WTC11 (cell line): Measurements from ENCODE around the gene TMEM223. TPM values are rescaled to one million over a fixed set of nuclear protein-coding genes. Genes with fewer than 3 reads are reported as not detected.
A peak's percentile ranks its signal among the peaks of the same experiment; 100 is the strongest.

Source experiments
- ATAC-seq: fragments of 200-7000 bp; cut with Tn5 transposase; 2 replicates; pipeline ENCODE4 v1.10.0; 2021; ENCODE audit warnings: mild to moderate bottlenecking, moderate library complexity
- CTCF ChIA-PET: fragments of 300-600 bp; sonication (Branson Sonifier 250); formaldehyde crosslinking; loops from one replicate; lab custom pipeline; 2021; ENCODE audit warnings: antibody characterized with exemption; lab: Charles Lee
- POLR2A ChIA-PET: fragments of 350-600 bp; sonication (Branson Sonifier 250); formaldehyde crosslinking; loops from one replicate; lab custom pipeline; 2021; ENCODE audit warnings: antibody characterized with exemption; lab: Charles Lee
- DNase-seq: peaks from one replicate; pipeline ENCODE4 v3.0.0; 2021; ENCODE audit warnings: low spot score
- H3K27ac Mint-ChIP-seq: 2 replicates; pipeline ENCODE4 v1.8.0; 2021; ENCODE audit warnings: mixed read lengths
- H3K27me3 Mint-ChIP-seq: 2 replicates; pipeline ENCODE4 v1.8.0; 2021; ENCODE audit warnings: low read depth, mild to moderate bottlenecking, moderate library complexity, mixed read lengths
- H3K36me3 Mint-ChIP-seq: 2 replicates; pipeline ENCODE4 v1.8.0; 2021; ENCODE audit warnings: mixed read lengths
- H3K4me1 Mint-ChIP-seq: 2 replicates; pipeline ENCODE4 v1.8.0; 2022; ENCODE audit warnings: mixed read lengths
- H3K4me3 Mint-ChIP-seq: 2 replicates; pipeline ENCODE4 v1.8.0; 2021; ENCODE audit warnings: mild to moderate bottlenecking, moderate library complexity, mixed read lengths
- H3K9me3 Mint-ChIP-seq: 2 replicates; pipeline ENCODE4 v1.8.0; 2021; ENCODE audit warnings: mixed read lengths
- CREM ChIP-seq: sonication (generic); formaldehyde crosslinking; IDR thresholded peaks from 2 replicates; pipeline ENCODE4 v1.8.1; 2022; ENCODE audit warnings: mild to moderate bottlenecking, missing genetic modification reagents, moderate library complexity
- ETV6 ChIP-seq: sonication (generic); formaldehyde crosslinking; IDR thresholded peaks from 2 replicates; pipeline ENCODE4 v1.8.1; 2022; ENCODE audit warnings: mild to moderate bottlenecking, missing genetic modification reagents
- FOXP1 ChIP-seq: sonication (generic); formaldehyde crosslinking; IDR thresholded peaks from 2 replicates; pipeline ENCODE4 v1.8.0; 2022; ENCODE audit warnings: missing genetic modification reagents, mild to moderate bottlenecking, moderate library complexity, borderline replicate concordance
- NFYB ChIP-seq: sonication (generic); formaldehyde crosslinking; conservative IDR thresholded peaks from 2 replicates; pipeline ENCODE4 v1.8.0; 2022; ENCODE audit warnings: low read depth, missing genetic modification reagents
- NR2C2 ChIP-seq: sonication (generic); formaldehyde crosslinking; IDR thresholded peaks from 2 replicates; pipeline ENCODE4 v1.8.0; 2022; ENCODE audit warnings: mild to moderate bottlenecking, missing genetic modification reagents
- PRRX2 ChIP-seq: fragments of 250-450 bp; sonication (Bioruptor Pico); IDR thresholded peaks from 2 replicates; pipeline ENCODE4 v1.8.0; 2021; ENCODE audit warnings: mild to moderate bottlenecking
- SP1 ChIP-seq: sonication (generic); formaldehyde crosslinking; conservative IDR thresholded peaks from 2 replicates; pipeline ENCODE4 v1.8.1; 2022; ENCODE audit warnings: missing genetic modification reagents
- ZNF219 ChIP-seq: sonication (generic); formaldehyde crosslinking; IDR thresholded peaks from 2 replicates; pipeline ENCODE4 v1.8.0; 2023; ENCODE audit warnings: missing genetic modification reagents, mild to moderate bottlenecking, borderline replicate concordance
- total RNA-seq: library from RNA; stranded (reverse); gene quantifications from 3 replicates; pipeline ENCODE4 v1.2.3, GENCODE V29; 2021
- TF ChIP-seq, protein P1 (sequence below): fragments of 250-450 bp; sonication (Bioruptor Pico); IDR thresholded peaks from 2 replicates; pipeline ENCODE4 v1.9.0; 2021; ENCODE audit warnings: mild to moderate bottlenecking, borderline replicate concordance
- TF ChIP-seq, protein P2 (sequence below): sonication (generic); formaldehyde crosslinking; IDR thresholded peaks from 2 replicates; pipeline ENCODE4 v1.8.0; 2022; ENCODE audit warnings: mild to moderate bottlenecking, missing genetic modification reagents
- TF ChIP-seq, protein P3 (sequence below): sonication (generic); formaldehyde crosslinking; IDR thresholded peaks from 2 replicates; pipeline ENCODE4 v1.8.1; 2023; ENCODE audit warnings: mild to moderate bottlenecking, missing genetic modification reagents, moderate library complexity
- TF ChIP-seq, protein P4 (sequence below): sonication (generic); formaldehyde crosslinking; IDR thresholded peaks from 2 replicates; pipeline ENCODE4 v1.8.0; 2023; ENCODE audit warnings: mild to moderate bottlenecking, missing genetic modification reagents
- TF ChIP-seq, protein P5 (sequence below): sonication (generic); formaldehyde crosslinking; conservative IDR thresholded peaks from 2 replicates; pipeline ENCODE4 v1.8.1; 2022; ENCODE audit warnings: mild to moderate bottlenecking, missing genetic modification reagents
- TF ChIP-seq, protein P6 (sequence below): fragments of 250-450 bp; sonication (Bioruptor Pico); IDR thresholded peaks from 2 replicates; pipeline ENCODE4 v1.9.0; 2021; ENCODE audit warnings: mild to moderate bottlenecking
- TF ChIP-seq, protein P7 (sequence below): fragments of 250-450 bp; sonication (Bioruptor Pico); IDR thresholded peaks from 2 replicates; pipeline ENCODE4 v1.8.0; 2021; ENCODE audit warnings: mild to moderate bottlenecking
- TF ChIP-seq, protein P8 (sequence below): sonication (generic); formaldehyde crosslinking; IDR thresholded peaks from 2 replicates; pipeline ENCODE4 v1.8.0; 2022; ENCODE audit warnings: mild to moderate bottlenecking, missing genetic modification reagents
- TF ChIP-seq, protein P9 (sequence below): sonication (generic); formaldehyde crosslinking; IDR thresholded peaks from 2 replicates; pipeline ENCODE4 v1.8.0; 2022; ENCODE audit warnings: mild to moderate bottlenecking, missing genetic modification reagents

The TMEM223 gene
- total RNA-seq, 1 experiment from 2014 or later, result 26.4 TPM

DNA sequence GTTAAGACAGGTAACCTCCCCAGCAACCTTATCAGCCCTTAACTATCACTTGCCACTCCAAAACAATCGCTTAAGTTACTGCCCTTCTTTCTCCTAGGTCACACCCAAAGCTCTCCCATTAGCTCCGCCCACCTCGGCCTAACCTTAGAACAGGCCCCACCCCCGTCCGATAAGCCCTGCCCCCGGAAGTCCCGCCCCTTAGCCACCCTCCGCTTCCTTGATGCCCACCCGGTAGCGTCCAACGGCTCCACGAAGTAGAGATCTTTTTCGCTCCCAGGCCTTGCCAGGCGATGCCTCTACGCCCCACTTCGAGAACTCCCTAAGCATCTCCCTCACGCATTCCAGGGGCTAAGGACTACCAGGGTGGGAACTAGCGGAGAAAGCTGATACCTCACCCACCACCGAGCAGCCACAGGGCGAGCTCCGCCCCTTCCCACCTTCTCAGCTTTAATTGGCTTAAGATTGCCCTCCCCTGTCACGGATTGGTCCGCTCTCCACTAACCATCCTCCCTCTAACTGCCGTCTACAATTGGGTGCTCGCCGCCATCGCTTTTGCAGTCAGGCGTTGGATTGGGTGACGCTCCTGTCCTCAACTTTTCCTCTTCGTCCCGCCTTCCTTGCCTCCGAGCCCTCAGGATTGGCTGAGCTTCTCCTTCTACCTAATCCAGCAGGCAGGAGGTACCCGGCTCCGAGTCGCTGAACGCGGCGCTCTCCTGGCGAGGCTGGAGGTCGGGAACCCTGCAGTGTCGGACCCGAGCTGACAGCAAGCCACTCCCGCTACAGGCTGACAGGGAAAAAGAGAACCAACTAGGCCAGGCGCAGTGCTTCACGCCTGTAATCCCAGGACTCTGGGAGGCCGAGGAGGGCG, 37.8 kb downstream of the TMEM223 start, which contains the start of gene ZBTB3:
Gene ZBTB3 (minus strand): TSS at position 425 of the 868 bp plus-strand sequence. CDS start 496 bp downstream, outside the sequence.
- peaks cover 28% of the 10 kb centered on the region for H3K4me1 Mint-ChIP-seq
- H3K36me3 Mint-ChIP-seq, result peaks cover 38% of the 10 kb centered on the region
- TF ChIP-seq SP1 (CRISPR knock-in tag) (peak; percentile 88), NR2C2 (CRISPR knock-in tag) (no peak), ZNF219 (CRISPR knock-in tag) (no peak), CREM (CRISPR knock-in tag) (0 out of 2 replicates have a peak, but pooled peaks have one; percentile 21), FOXP1 (CRISPR knock-in tag) (0 out of 2 replicates have a peak, but pooled peaks have one; percentile 7), ETV6 (CRISPR knock-in tag) (peak; percentile 12; the same call in 1 of the 2 replicates), NFYB (CRISPR knock-in tag) (peak; percentile 95), PRRX2 (peak; percentile 85; the same call in 1 of the 2 replicates)
- TF ChIP-seq, protein P1, sequence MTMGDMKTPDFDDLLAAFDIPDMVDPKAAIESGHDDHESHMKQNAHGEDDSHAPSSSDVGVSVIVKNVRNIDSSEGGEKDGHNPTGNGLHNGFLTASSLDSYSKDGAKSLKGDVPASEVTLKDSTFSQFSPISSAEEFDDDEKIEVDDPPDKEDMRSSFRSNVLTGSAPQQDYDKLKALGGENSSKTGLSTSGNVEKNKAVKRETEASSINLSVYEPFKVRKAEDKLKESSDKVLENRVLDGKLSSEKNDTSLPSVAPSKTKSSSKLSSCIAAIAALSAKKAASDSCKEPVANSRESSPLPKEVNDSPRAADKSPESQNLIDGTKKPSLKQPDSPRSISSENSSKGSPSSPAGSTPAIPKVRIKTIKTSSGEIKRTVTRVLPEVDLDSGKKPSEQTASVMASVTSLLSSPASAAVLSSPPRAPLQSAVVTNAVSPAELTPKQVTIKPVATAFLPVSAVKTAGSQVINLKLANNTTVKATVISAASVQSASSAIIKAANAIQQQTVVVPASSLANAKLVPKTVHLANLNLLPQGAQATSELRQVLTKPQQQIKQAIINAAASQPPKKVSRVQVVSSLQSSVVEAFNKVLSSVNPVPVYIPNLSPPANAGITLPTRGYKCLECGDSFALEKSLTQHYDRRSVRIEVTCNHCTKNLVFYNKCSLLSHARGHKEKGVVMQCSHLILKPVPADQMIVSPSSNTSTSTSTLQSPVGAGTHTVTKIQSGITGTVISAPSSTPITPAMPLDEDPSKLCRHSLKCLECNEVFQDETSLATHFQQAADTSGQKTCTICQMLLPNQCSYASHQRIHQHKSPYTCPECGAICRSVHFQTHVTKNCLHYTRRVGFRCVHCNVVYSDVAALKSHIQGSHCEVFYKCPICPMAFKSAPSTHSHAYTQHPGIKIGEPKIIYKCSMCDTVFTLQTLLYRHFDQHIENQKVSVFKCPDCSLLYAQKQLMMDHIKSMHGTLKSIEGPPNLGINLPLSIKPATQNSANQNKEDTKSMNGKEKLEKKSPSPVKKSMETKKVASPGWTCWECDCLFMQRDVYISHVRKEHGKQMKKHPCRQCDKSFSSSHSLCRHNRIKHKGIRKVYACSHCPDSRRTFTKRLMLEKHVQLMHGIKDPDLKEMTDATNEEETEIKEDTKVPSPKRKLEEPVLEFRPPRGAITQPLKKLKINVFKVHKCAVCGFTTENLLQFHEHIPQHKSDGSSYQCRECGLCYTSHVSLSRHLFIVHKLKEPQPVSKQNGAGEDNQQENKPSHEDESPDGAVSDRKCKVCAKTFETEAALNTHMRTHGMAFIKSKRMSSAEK, result no peak
- TF ChIP-seq, protein P2, sequence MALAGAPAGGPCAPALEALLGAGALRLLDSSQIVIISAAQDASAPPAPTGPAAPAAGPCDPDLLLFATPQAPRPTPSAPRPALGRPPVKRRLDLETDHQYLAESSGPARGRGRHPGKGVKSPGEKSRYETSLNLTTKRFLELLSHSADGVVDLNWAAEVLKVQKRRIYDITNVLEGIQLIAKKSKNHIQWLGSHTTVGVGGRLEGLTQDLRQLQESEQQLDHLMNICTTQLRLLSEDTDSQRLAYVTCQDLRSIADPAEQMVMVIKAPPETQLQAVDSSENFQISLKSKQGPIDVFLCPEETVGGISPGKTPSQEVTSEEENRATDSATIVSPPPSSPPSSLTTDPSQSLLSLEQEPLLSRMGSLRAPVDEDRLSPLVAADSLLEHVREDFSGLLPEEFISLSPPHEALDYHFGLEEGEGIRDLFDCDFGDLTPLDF (CRISPR knock-in tag), result 0 out of 2 replicates have a peak, but pooled peaks have one; percentile 42
- TF ChIP-seq, protein P3, sequence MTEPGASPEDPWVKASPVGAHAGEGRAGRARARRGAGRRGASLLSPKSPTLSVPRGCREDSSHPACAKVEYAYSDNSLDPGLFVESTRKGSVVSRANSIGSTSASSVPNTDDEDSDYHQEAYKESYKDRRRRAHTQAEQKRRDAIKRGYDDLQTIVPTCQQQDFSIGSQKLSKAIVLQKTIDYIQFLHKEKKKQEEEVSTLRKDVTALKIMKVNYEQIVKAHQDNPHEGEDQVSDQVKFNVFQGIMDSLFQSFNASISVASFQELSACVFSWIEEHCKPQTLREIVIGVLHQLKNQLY (CRISPR knock-in tag), result no peak
- TF ChIP-seq, protein P4, sequence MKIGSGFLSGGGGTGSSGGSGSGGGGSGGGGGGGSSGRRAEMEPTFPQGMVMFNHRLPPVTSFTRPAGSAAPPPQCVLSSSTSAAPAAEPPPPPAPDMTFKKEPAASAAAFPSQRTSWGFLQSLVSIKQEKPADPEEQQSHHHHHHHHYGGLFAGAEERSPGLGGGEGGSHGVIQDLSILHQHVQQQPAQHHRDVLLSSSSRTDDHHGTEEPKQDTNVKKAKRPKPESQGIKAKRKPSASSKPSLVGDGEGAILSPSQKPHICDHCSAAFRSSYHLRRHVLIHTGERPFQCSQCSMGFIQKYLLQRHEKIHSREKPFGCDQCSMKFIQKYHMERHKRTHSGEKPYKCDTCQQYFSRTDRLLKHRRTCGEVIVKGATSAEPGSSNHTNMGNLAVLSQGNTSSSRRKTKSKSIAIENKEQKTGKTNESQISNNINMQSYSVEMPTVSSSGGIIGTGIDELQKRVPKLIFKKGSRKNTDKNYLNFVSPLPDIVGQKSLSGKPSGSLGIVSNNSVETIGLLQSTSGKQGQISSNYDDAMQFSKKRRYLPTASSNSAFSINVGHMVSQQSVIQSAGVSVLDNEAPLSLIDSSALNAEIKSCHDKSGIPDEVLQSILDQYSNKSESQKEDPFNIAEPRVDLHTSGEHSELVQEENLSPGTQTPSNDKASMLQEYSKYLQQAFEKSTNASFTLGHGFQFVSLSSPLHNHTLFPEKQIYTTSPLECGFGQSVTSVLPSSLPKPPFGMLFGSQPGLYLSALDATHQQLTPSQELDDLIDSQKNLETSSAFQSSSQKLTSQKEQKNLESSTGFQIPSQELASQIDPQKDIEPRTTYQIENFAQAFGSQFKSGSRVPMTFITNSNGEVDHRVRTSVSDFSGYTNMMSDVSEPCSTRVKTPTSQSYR (CRISPR knock-in tag), result 0 out of 2 replicates have a peak, but pooled peaks have one; percentile 55
- TF ChIP-seq, protein P5, sequence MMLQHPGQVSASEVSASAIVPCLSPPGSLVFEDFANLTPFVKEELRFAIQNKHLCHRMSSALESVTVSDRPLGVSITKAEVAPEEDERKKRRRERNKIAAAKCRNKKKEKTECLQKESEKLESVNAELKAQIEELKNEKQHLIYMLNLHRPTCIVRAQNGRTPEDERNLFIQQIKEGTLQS (CRISPR knock-in tag), result no peak
- TF ChIP-seq, protein P6, sequence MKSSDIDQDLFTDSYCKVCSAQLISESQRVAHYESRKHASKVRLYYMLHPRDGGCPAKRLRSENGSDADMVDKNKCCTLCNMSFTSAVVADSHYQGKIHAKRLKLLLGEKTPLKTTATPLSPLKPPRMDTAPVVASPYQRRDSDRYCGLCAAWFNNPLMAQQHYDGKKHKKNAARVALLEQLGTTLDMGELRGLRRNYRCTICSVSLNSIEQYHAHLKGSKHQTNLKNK (CRISPR knock-in tag), result peak; percentile 92
- TF ChIP-seq, protein P7, sequence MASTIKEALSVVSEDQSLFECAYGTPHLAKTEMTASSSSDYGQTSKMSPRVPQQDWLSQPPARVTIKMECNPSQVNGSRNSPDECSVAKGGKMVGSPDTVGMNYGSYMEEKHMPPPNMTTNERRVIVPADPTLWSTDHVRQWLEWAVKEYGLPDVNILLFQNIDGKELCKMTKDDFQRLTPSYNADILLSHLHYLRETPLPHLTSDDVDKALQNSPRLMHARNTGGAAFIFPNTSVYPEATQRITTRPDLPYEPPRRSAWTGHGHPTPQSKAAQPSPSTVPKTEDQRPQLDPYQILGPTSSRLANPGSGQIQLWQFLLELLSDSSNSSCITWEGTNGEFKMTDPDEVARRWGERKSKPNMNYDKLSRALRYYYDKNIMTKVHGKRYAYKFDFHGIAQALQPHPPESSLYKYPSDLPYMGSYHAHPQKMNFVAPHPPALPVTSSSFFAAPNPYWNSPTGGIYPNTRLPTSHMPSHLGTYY (CRISPR knock-in tag), result peak; percentile 77; the same call in 1 of the 2 replicates
- TF ChIP-seq, protein P8, sequence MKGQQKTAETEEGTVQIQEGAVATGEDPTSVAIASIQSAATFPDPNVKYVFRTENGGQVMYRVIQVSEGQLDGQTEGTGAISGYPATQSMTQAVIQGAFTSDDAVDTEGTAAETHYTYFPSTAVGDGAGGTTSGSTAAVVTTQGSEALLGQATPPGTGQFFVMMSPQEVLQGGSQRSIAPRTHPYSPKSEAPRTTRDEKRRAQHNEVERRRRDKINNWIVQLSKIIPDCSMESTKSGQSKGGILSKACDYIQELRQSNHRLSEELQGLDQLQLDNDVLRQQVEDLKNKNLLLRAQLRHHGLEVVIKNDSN (CRISPR knock-in tag), result 0 out of 2 replicates have a peak, but pooled peaks have one; percentile 26
- TF ChIP-seq, protein P9, sequence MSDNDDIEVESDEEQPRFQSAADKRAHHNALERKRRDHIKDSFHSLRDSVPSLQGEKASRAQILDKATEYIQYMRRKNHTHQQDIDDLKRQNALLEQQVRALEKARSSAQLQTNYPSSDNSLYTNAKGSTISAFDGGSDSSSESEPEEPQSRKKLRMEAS (CRISPR knock-in tag), result peak; percentile 68; the same call in 1 of the 2 replicates
- ATAC-seq, result peak; percentile 91
- H3K4me3 Mint-ChIP-seq, result peak within 1 kb of the TSS; percentile 95
- no peaks in the 10 kb centered on the region; the same call in 1 of the 2 replicates for H3K27me3 Mint-ChIP-seq
- H3K9me3 Mint-ChIP-seq, result no peaks in the 10 kb centered on the region
- ChIA-PET POLR2A (interaction anchor here (0.6 to 2.5 kb wide), 19 partner anchors 15 to 162 kb away, joined by 3 to 30 read pairs (median 8); partner anchors contain the start of genes B3GAT3, BSCL2, C11orf98 and CSKMT), CTCF (interaction anchor here (0.7 to 2.7 kb wide), 25 partner anchors 8 to 414 kb away, joined by 3 to 67 read pairs (median 4); partner anchors contain the start of genes BSCL2, GNG3, HNRNPUL2 and LBHD1)
- DNase-seq, result peak; percentile 97
- peak within 1 kb of the TSS; percentile 99 for H3K27ac Mint-ChIP-seq
